GM18505 (cell line): ENCODE results near the gene DOCK3.
"Not testable (repeated sequence)": the region's sequence is repeated elsewhere in the genome, so short reads cannot be mapped to it uniquely, and the experiment has no call there.

ENCODE experiments used
- ATAC-seq: cut with Tn5 transposase; IDR thresholded peaks from one replicate; pipeline ENCODE4 v1.9.1; 2021; ENCODE audit not compliant: unreplicated experiment
- POLR2A ChIP-seq: IDR thresholded peaks from 4 replicates; pipeline ENCODE4 v1.6.1; 2011; ENCODE audit warnings: borderline replicate concordance; ENCODE audit not compliant: insufficient read depth, insufficient read length; ENCODE audit errors: extremely low read depth

Gene DOCK3

DNA sequence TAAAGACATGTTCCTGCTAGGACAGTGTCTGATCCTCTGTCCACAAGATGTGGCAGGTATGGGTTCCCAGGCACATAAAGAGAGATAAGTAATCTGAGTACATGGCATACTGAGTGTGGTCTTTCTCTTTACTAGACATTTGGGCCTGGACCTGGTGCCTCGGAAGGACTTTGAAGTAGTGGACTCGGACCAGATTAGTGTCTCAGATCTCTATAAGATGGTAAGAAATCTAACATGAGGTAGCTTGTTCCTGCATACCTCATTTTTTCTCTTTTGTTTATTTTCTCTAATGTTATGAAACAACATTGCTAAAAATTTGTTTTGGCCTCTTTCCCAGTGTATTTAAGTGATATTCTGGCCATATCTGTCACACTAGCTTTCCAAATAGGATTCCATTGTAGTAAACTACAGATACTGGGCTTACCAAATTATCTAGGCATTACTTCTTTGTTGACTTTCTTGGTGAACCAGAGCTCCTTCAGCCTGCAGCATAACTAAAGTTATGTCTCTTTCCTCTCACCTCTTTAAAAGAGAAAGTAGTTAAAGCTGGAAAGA is 400.6 kb downstream of the DOCK3 start:
- no peak for ATAC-seq
- no peak for TF ChIP-seq POLR2A

DNA sequence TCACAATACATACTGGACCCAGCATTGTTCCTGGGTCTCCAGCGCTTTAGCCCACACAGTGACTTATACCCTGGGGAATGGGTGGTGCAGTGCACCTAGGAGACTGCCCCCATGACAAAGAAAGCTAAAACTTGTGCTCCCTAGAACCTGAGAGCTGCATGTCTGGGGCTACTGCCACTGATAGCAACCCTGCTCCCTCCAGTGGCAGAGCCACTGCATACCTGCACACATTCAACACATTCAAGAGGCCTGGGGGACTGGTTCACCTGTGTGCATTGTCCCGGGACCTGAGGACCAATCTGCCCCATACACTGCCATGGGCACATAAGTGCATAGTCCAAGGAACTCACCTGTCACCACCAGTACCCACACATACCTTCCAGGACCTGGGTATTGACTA is 407.6 kb downstream of the DOCK3 start:
- no peak for ATAC-seq
- TF ChIP-seq POLR2A: no peak

DNA sequence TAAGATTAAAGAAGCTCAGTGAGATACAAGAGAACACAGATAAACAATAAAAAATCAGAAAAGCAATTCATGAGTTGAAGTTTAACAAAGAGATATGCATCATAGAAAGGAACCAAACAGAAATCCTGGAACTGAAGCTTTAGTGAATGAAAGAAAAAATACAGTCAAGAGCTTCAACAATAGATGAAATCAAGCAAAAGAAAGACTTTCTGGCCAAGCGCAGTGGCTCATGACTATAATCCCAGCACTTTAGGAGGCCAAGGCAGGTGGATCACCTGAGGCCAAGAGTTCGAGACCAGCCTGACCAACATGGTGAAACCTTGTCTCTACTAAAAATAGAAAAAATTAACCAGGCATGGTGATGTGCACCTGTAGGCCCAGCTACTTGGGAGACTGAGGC is 408.8 kb downstream of the DOCK3 start:
- no peak for TF ChIP-seq POLR2A
- no peak for ATAC-seq

DNA sequence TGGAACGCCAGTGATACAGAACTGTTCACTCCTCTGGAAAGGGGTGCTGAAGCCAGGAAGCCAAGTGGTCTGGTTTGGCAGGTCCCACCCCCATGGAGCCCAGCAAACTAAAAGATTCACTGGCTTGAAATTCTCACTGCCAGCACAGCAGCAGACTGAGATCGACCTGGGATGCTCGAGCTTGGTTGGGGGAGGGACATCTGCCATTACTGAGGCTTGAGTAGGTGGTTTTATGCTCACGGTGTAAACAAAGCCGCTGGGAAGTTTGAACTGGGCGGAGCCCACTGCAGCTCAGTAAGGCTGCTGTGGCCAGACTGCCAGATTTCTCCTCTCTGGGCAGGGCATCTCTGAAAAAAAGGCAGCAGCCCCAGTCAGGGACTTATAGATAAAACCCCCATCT is 417.4 kb downstream of the DOCK3 start:
- not testable (repeated sequence) for ATAC-seq

DNA sequence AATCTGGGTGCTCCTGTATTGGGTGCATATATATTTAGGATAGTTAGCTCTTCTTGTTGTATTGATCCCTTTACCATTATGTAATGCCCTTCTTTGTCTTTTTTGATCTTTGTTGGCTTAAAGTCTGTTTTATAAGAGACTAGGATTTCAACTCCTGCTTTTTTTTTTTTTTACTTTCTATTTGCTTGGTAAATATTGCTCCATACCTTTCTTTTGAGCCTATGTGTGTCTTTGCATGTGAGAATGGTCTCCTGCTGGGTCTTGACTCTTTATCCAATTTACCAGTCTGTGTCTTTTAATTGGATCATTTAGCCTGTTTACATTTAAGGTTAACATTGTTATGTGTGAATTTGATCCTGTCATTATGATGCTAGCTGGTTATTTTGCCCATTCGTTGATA is 420.1 kb downstream of the DOCK3 start:
- not testable (repeated sequence) for ATAC-seq

DNA sequence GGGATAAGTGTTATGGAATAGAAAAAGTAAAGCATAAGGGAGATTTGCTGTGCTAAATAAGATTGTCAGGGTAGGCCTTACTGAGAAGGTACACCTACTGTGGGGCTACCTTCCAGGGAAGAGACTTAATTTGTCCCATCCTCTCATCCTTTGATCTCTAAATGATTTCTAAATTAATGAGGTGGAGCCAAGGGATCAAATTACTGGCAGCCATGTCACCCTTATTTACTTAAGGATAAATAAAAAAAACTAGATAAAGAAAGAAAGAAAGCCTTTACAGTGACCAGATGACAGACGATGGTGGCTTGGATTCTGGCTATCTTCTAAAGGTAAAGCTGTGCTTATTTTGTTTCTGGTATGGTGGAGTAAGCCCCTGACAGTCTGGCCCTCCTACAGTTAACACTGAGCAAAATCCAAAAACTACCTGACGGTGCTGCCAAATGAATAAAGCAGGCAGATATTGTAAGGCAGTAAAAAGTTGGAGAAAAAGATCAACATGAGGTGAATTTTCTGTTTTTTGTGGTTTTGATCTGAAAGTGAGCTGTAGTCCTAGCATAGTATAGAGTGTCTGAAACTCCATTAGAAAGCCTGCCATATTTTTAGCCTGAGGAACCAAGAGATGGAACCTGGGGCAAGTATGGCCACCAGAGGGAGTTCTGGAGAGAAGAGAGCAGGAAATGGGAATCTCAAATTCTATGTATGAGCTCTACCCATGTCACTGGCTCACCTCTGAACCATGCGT is 425.2 kb downstream of the DOCK3 start:
- TF ChIP-seq POLR2A: no peak
- no peak for ATAC-seq

DNA sequence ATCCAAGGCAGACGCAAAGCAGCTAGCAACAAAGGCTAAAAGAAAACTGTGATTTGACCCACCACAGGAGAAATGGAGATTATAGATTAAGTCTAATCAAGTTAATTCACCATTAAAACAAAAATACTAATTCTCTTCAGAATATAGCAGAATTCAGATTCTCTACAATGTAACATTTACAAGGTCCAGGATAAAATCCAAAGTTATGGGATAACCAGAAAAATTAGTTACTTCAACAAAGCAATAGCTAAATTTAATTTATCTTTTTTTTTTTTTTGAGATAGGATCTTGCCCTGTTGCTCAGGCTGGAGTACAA is 425.8 kb downstream of the DOCK3 start:
- TF ChIP-seq POLR2A: no peak

DNA sequence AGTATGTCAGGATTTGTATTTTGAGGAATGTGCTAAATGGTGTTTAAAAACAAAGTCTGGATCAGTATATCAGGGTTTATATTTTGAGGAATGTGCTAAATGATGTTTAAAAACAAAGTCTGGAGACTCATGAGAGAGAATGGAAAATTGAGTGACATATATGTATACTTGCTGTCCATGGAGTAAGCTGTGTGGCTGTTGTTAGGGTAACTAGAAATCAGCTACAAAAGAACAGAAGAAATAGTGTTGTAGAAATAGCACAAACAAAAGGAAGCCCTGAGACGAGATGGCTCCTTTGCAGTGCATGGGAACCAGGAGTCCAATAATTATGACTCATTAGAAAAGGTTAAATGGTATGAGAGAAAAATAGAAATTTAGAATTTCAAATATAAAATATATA is 427.7 kb downstream of the DOCK3 start:
- TF ChIP-seq POLR2A: no peak
- no peak for ATAC-seq

More for the DNA sequence above, 425.8 kb downstream of the DOCK3 start:
- ATAC-seq: no peak

DNA sequence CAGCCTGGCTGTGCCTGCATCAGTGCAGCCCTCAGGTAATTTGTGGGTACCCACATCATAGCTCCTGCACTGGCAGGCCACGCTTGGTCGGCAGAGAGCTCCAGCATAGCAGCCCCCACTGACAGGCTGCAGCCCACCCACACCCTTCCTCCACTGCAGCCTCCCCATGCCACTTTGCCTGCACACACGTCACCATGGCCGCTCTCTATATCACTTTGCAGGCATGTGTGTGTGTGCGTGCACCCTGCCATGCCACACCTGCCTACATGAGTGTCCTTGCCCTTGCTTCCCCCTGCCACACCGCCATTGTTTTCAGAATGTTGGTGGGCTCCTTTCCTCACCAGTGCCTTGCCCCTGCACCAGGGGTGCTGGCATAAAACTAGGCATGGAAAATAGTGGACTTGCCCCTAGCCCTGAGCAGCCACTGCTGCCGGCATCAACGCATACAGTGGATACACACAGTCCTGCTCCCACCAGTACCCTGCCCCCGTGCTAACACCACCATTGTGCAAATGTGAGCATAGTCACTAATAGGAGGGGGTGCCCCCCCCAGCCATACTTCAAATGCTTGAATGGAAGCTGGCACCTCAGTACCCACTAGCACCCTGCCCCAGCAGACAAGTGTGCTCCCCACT is 431.6 kb downstream of the DOCK3 start:
- no peak for TF ChIP-seq POLR2A
- ATAC-seq: no peak

DNA sequence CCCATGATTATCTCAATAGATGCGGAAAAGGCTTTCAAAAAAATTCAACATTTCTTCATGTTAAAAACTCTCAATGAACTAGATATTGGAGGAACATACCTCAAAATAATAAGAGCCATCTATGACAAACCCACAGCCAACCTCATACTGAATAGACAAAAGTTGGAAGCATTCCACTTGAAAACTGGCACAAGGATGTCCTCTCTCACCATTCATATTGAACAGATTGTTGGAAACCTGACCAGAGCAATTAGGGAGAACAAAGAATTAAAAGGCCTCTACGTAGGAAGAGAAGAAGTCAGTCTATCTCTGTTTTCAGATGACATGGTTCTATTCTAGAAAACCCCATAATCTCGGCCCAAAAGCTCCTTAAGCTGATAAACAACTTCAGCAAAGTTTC is 435.9 kb downstream of the DOCK3 start:
- no peak for TF ChIP-seq POLR2A
- no peak for ATAC-seq

DNA sequence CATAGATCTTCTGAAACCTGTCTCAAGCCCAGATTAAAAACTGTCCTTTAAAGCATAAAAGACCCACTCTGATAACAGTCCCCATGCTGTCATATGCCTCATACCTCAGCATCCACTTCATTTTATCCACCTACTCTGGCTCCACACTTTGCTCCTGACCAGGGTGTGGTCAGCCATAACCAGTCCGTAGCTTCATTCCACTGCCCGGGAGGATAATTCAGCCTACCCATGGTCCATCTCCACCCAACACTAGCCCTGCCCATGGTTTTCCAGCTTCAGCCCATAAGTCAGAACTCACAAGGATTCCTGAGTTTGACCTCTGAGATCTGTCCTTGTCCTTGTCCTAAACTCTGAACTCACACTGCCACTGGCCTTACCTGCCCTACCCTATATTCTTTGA is 448.2 kb downstream of the DOCK3 start:
- no peak for TF ChIP-seq POLR2A
- no peak for ATAC-seq

DNA sequence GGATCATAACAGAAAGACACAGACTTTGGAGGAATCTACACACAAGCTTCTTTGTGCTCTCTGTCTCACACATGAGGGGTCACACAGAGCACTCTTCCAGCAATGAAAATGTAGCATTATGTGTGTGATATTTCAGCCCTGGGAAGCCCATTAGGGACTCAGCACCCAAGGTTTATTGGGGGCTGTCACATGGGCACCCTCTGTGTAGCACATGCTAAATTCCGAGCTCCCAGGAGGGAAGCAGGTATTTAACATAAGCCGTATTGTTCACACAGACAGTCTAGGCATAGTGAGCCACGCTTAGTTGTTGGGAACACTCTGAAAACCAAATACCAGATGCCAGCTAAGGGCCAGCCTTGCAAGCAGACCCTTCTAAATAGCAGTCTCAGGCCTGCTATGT is 448.8 kb downstream of the DOCK3 start:
- ATAC-seq: no peak
- no peak for TF ChIP-seq POLR2A

DNA sequence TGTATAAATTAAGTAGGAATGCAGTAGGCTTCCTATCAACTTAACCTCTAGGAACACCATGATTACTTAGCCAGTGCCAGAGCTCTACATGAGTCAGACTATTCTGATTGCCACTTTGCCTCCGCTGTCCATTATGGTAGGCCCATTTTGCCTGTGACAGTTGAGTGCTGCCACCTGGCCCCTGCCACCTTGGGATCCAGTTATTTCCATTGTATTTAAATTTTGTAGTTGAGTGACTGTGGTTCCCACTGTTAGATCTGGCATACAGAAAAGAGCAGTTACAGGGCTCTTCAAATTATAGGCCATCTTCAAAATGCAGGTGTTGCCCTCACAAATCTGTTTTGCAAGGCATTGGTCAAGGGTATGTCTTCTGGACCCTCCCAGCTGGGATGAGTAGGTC is 456.9 kb downstream of the DOCK3 start:
- not testable (repeated sequence) for ATAC-seq

DNA sequence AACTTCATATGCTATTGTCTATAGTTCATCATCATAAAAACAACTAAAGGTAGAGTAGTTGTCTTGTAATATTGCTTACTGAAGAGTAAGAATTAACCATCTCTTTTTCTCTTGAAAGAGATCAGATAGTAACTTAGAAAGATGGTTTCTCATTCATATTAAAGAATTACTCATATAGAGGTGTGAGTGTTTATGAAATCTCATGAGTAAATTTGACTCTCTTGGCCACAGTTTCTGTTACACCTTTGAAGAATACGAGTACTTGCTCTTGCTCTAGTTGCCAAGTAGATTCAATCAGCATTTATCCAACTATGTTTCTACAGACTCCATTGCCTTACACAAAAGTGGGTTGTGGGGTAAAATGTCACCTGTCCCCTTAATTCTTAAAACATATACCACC is 463.0 kb downstream of the DOCK3 start:
- TF ChIP-seq POLR2A: no peak

DNA sequence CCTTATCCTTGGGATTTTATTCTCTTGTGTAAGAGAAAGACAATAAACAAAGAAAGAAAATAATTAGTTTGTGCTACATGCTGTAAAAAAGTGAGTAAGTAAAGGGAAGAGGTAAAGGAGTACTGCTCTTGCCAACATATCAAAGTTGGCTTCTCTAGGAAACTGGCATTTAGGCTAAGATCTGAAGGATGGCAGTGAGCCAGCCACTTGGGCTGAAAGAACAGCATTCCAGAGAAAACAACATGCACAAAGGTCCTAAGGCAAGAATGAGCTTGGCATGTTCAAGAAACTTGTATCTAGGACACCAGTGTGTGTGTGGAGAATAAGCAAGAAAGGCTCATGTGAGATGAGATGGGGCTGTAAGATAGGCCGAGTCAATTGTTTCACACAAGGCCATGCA is 464.9 kb downstream of the DOCK3 start:
- ATAC-seq: no peak

More for the DNA sequence above, 463.0 kb downstream of the DOCK3 start:
- ATAC-seq: no peak

More for the DNA sequence above, 464.9 kb downstream of the DOCK3 start:
- TF ChIP-seq POLR2A: no peak
